Myocyte (in vitro differentiated cells): Measurements from ENCODE around the gene DENND6A. TPM values are rescaled to one million over a fixed set of nuclear protein-coding genes. Genes with fewer than 3 reads are reported as not detected.
"Not testable (repeated sequence)": the region's sequence is repeated elsewhere in the genome, so short reads cannot be mapped to it uniquely, and the experiment has no call there.

Experiments used
- DNase-seq: peaks from one replicate; pipeline ENCODE4 v3.0.0-alpha.2; 2012; ENCODE audit warnings: low read depth
- total RNA-seq: library from RNA; depleted of rRNA; stranded (reverse); fragments of >200 nt; gene quantifications from 2 replicates; pipeline ENCODE4 v1.2.3, GENCODE V29; 2014

Gene DENND6A
- total RNA-seq, 1 donor from 2014 or later: 15.4 TPM

- DNase-seq: no peak
These were observed 48.1 kb downstream of the DENND6A start for GRCh38 chr3:57644740-57645139.

GRCh38 chr3:57637391-57637790, 55.5 kb downstream of the DENND6A start:
- DNase-seq: peak; percentile 18

GRCh38 chr3:57634259-57634658, 58.6 kb downstream of the DENND6A start:
- not testable (repeated sequence) for DNase-seq

GRCh38 chr3:57627976-57628375, 64.9 kb downstream of the DENND6A start:
- DNase-seq: no peak

- DNase-seq: no peak
These were observed 68.1 kb downstream of the DENND6A start for GRCh38 chr3:57624801-57625200.

- no peak for DNase-seq
These were observed 70.5 kb downstream of the DENND6A start for GRCh38 chr3:57622362-57622761.

- no peak for DNase-seq
These were observed 75.1 kb downstream of the DENND6A start for GRCh38 chr3:57617739-57618138.

GRCh38 chr3:57616233-57616632, 76.6 kb downstream of the DENND6A start:
- DNase-seq: no peak

- not testable (repeated sequence) for DNase-seq
These were observed 81.0 kb downstream of the DENND6A start for GRCh38 chr3:57611870-57612269.

- DNase-seq: no peak
These were observed 87.2 kb downstream of the DENND6A start for GRCh38 chr3:57605683-57606082.

- DNase-seq: no peak
These were observed 87.9 kb downstream of the DENND6A start for GRCh38 chr3:57604971-57605370.

- no peak for DNase-seq
These were observed 92.7 kb downstream of the DENND6A start for GRCh38 chr3:57600195-57600594.

- DNase-seq: no peak
These were observed 94.0 kb downstream of the DENND6A start for GRCh38 chr3:57598765-57599360.

- DNase-seq: peak; percentile 100
These were observed 95.6 kb downstream of the DENND6A start, which contains the start of gene ARF4 for GRCh38 chr3:57597127-57597923. Gene ARF4, minus strand, starts transcription at chr3:57597344. Its CDS starts 204 bp downstream, at chr3:57597140.

- DNase-seq: peak; percentile 90
These were observed 96.3 kb downstream of the DENND6A start for GRCh38 chr3:57596495-57597126.

- no peak for DNase-seq
These were observed 98.3 kb downstream of the DENND6A start for GRCh38 chr3:57594576-57594975.

GRCh38 chr3:57594144-57594543, 98.7 kb downstream of the DENND6A start:
- DNase-seq: no peak

GRCh38 chr3:57592306-57592705, 100.6 kb downstream of the DENND6A start:
- DNase-seq: no peak

GRCh38 chr3:57587905-57588304, 105.0 kb downstream of the DENND6A start:
- DNase-seq: no peak

- DNase-seq: no peak
These were observed 106.1 kb downstream of the DENND6A start for GRCh38 chr3:57586778-57587177.

GRCh38 chr3:57583544-57583943, 109.3 kb downstream of the DENND6A start:
- DNase-seq: no peak

- DNase-seq: no peak
These were observed 110.3 kb downstream of the DENND6A start for GRCh38 chr3:57582474-57583168.
